Lung (tissue), 12 donors: ENCODE results near the gene LRRC14B. TPM values are rescaled to one million over a fixed set of nuclear protein-coding genes. Genes with fewer than 3 reads are reported as not detected.
A peak's percentile ranks its signal among the peaks of the same experiment; 100 is the strongest.

Experiments used
- ATAC-seq: fragments of 200-7000 bp; cut with Tn5 transposase; one replicate; pipeline ENCODE4 v1.9.1; 2020; ENCODE audit warnings: moderate number of reproducible peaks; ENCODE audit not compliant: insufficient read depth, low FRiP score
- DNase-seq, 3 donors: peaks; one replicate each; pipeline ENCODE4 v3.0.0-alpha.2; 2013 to 2017
- H3K27ac ChIP-seq, 2 donors: one replicate each; pipeline ENCODE4 v1.5.1; 2013; ENCODE audit warnings: mild to moderate bottlenecking in 2 of 2, moderate library complexity in 2 of 2, control low read depth in 1 of 2, inconsistent platforms in 1 of 2, low read depth in 1 of 2, low read length in 1 of 2
- H3K27me3 ChIP-seq, 3 donors: one replicate each; pipeline ENCODE4 v1.5.1; 2013; ENCODE audit warnings: low read length in 2 of 3; ENCODE audit not compliant: control insufficient read depth in 3 of 3, insufficient read depth in 3 of 3
- H3K36me3 ChIP-seq, 4 donors: one replicate each; pipeline ENCODE4 v1.5.1; 2013; ENCODE audit warnings: low read length in 4 of 4, mild to moderate bottlenecking in 1 of 4, moderate library complexity in 1 of 4; ENCODE audit not compliant: control insufficient read depth in 4 of 4, insufficient read depth in 4 of 4
- H3K4me1 ChIP-seq, 5 donors: one replicate each; pipeline ENCODE4 v1.5.1; 2013; ENCODE audit warnings: low read length in 5 of 5, mild to moderate bottlenecking in 2 of 5, moderate library complexity in 1 of 5; ENCODE audit not compliant: control insufficient read depth in 5 of 5, insufficient read depth in 5 of 5
- H3K4me3 ChIP-seq: one replicate; pipeline ENCODE4 v1.5.1; 2013; ENCODE audit warnings: mild to moderate bottlenecking, control low read depth, moderate library complexity
- H3K9ac ChIP-seq, 2 donors: one replicate each; pipeline ENCODE4 v1.5.1; 2013; ENCODE audit warnings: low read length in 2 of 2, control low read depth in 1 of 2; ENCODE audit not compliant: insufficient read depth in 1 of 2
- H3K9me3 ChIP-seq, 4 donors: one replicate each; pipeline ENCODE4 v1.5.1; 2013; ENCODE audit warnings: low read length in 3 of 4, mild to moderate bottlenecking in 1 of 4, moderate library complexity in 1 of 4; ENCODE audit not compliant: control insufficient read depth in 4 of 4, insufficient read depth in 3 of 4
- CTCF ChIP-seq: IDR thresholded peaks from 2 replicates; pipeline ENCODE4 v1.5.1; 2012; ENCODE audit warnings: mild to moderate bottlenecking; ENCODE audit errors: control extremely low read depth, extremely low read depth
- WGBS, 2 donors: extraction: QIAGEN DNeasy Blood & Tissue Kit; methylation state at CpG; one replicate each; pipeline ENCODE4 v1.1.7; 2013; 5-methylcytosine and 5-hydroxymethylcytosine counted together
- polyA plus RNA-seq, 2 donors: library from polyadenylated mRNA; stranded (reverse); fragments of 200-250 nt; gene quantifications; one replicate each; pipeline ENCODE4 v1.2.1, GENCODE V29; 2013
- total RNA-seq, 2 donors: library from RNA; depleted of rRNA in 1 of 2; stranded (reverse); fragments of >200 nt in 1 of 2; gene quantifications; one replicate each; pipeline ENCODE4 v1.2.1, GENCODE V29; 2014 to 2021
- donor health status: control.
- donor health status: control.
- donor health status: Bipolar disorder and iron deficiency.
- donor health status: healthy.
- donor health status: DM: yes; HTN: yes; CAD: no.

Gene LRRC14B
- total and polyA plus RNA-seq, 4 donors = 0.14 TPM; not detected in 3

GRCh38 chr5:206927-207536 lies 15.7 kb downstream of the LRRC14B start:
- DNase-seq (no peak), ATAC-seq (no peak)
- no peak overlapping the region for H3K9ac ChIP-seq
- no peaks in the 10 kb centered on the region for H3K27me3 ChIP-seq
- H3K27ac ChIP-seq = peak overlapping the region in 1 of 2 donors; percentile 74
- H3K9me3 ChIP-seq = no peaks in the 10 kb centered on the region
- no peak for TF ChIP-seq CTCF
- 84 to 92% methylated on average over 8 of the region's 8 CpGs for WGBS, 2 donors
- H3K4me3 ChIP-seq = no peak overlapping the region
- H3K4me1 ChIP-seq = peaks cover 0 to 5% (median 0%) of the 10 kb centered on the region in 5 donors
- H3K36me3 ChIP-seq = peaks cover 0 to 26% (median 6%) of the 10 kb centered on the region in 4 donors

- Histone ChIP-seq H3K4me3 (no peak overlapping the region), H3K27ac (peak overlapping the region in 1 of 2 donors; percentile 74), H3K4me1 (peaks cover 0 to 5% (median 0%) of the 10 kb centered on the region in 5 donors), H3K9me3 (no peaks in the 10 kb centered on the region), H3K27me3 (no peaks in the 10 kb centered on the region), H3K9ac (no peak overlapping the region), H3K36me3 (peaks cover 0 to 26% (median 6%) of the 10 kb centered on the region in 4 donors)
- 71 to 85% methylated on average over 14 of the region's 14 CpGs for WGBS, 2 donors
- DNase-seq = no peak
- no peak for TF ChIP-seq CTCF
- no peak for ATAC-seq
These were observed 16.3 kb downstream of the LRRC14B start for GRCh38 chr5:207599-207998.

DNA sequence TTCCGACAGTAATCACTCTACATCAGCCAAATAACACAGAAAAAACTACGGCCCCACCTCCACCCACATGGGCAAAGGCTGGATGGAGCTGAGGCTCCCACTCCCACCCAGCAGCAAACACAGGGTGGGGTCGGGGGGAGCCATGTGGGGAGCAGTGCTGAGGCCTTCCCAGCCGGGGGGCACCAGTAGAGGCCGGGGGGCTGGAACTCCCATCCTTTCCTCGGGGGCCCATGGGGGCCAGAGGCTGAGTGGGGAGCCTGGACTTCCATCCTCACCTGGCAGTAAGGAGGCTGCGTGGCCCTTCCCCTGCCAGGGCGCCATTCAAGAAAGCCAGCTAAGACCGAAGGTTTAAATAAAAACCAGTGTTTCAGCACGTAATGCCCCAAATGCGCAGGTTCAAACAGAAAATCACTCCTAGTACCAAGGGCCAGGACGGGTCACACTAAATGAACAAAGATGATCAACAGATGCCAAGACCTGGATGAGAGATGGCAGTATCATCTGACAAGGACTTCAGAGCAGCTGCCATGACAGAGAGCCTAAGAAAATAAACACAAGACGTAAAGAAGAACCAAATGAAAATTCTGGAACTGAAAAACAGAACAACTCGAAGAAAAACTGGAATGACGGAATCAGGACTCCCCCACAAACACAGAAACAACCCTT lies 17.3 kb downstream of the LRRC14B start:
- peaks cover 0 to 5% (median 0%) of the 10 kb centered on the region in 5 donors for H3K4me1 ChIP-seq
- 88 to 93% methylated on average over 15 of the region's 15 CpGs for WGBS, 2 donors
- H3K9ac ChIP-seq = no peak overlapping the region
- H3K27me3 ChIP-seq = no peaks in the 10 kb centered on the region
- no peak overlapping the region for H3K27ac ChIP-seq
- no peak overlapping the region for H3K4me3 ChIP-seq
- no peak for ATAC-seq
- TF ChIP-seq CTCF = no peak
- peaks cover 0 to 22% (median 6%) of the 10 kb centered on the region in 4 donors for H3K36me3 ChIP-seq
- no peaks in the 10 kb centered on the region for H3K9me3 ChIP-seq
- DNase-seq = no peak
